Measurements from ENCODE around the gene POC1A.

The POC1A gene

GRCh38 chr3:52078781-52079560 is 75.3 kb downstream of the POC1A start:
- DNase-seq = peak in 2 of 10 donors; percentile 66 to 81
- intact Hi-C loops (cut with DNase I) = no loop called here

GRCh38 chr3:52077925-52078324 is 76.3 kb downstream of the POC1A start:
- intact Hi-C loops (cut with DNase I) = no loop called here
- peak in 1 of 10 donors; percentile 19 for DNase-seq

- DNase-seq = peak in 1 of 10 donors; percentile 22
- intact Hi-C loops (cut with DNase I) = no loop called here
Measured at GRCh38 chr3:52076896-52077780, 77.1 kb downstream of the POC1A start.

- DNase-seq = no peak
- intact Hi-C loops (cut with DNase I) = no loop called here
Measured at GRCh38 chr3:52073490-52073889, 80.7 kb downstream of the POC1A start.

- intact Hi-C loops (cut with DNase I) = no loop called here
- peak in 1 of 10 donors; percentile 81 for DNase-seq
Measured at GRCh38 chr3:52072471-52072870, 81.8 kb downstream of the POC1A start.

- DNase-seq = no peak
- intact Hi-C loops (cut with DNase I) = no loop called here
Measured at GRCh38 chr3:52072020-52072419, 82.2 kb downstream of the POC1A start.

GRCh38 chr3:52070724-52071621 is 83.2 kb downstream of the POC1A start:
- no peak for DNase-seq
- intact Hi-C loops (cut with DNase I) = no loop called here

GRCh38 chr3:52069855-52070254 is 84.4 kb downstream of the POC1A start:
- intact Hi-C loops (cut with DNase I) = no loop called here
- DNase-seq = no peak

- no peak for DNase-seq
- intact Hi-C loops (cut with DNase I) = no loop called here
Measured at GRCh38 chr3:52069135-52069534, 85.1 kb downstream of the POC1A start.

GRCh38 chr3:52068730-52069129 is 85.5 kb downstream of the POC1A start:
- DNase-seq = no peak
- intact Hi-C loops (cut with DNase I) = no loop called here

GRCh38 chr3:52068055-52068571 is 86.1 kb downstream of the POC1A start:
- no peak for DNase-seq
- intact Hi-C loops (cut with DNase I) = no loop called here

GRCh38 chr3:52067526-52067925 is 86.7 kb downstream of the POC1A start:
- no peak for DNase-seq
- intact Hi-C loops (cut with DNase I) = no loop called here

GRCh38 chr3:52067046-52067445 is 87.2 kb downstream of the POC1A start:
- intact Hi-C loops (cut with DNase I) = no loop called here
- no peak for DNase-seq

GRCh38 chr3:52065264-52065756 is 88.9 kb downstream of the POC1A start:
- DNase-seq = no peak

GRCh38 chr3:52064561-52064960 is 89.7 kb downstream of the POC1A start:
- intact Hi-C loops (cut with DNase I) = no loop called here
- no peak for DNase-seq

More at GRCh38 chr3:52065264-52065756, 88.9 kb downstream of the POC1A start:
- intact Hi-C loops (cut with DNase I) = no loop called here

- intact Hi-C loops (cut with DNase I) = no loop called here
- DNase-seq = no peak
Measured at GRCh38 chr3:52063026-52063723, 91.0 kb downstream of the POC1A start.

- no peak for DNase-seq
- intact Hi-C loops (cut with DNase I) = no loop called here
Measured at GRCh38 chr3:52062505-52062904, 91.7 kb downstream of the POC1A start.

- no peak for DNase-seq
- intact Hi-C loops (cut with DNase I) = no loop called here
Measured at GRCh38 chr3:52061121-52061910, 92.9 kb downstream of the POC1A start.

- no peak for DNase-seq
- intact Hi-C loops (cut with DNase I) = loop anchor here (5.0 kb wide), 1 partner anchor 48 kb away; no protein-coding TSS in a partner anchor
Measured at GRCh38 chr3:52059781-52060180, 94.4 kb downstream of the POC1A start.
